Panc1 (cell line): ENCODE data around the gene COL16A1. TPM values are rescaled to one million over a fixed set of nuclear protein-coding genes. Genes with fewer than 3 reads are reported as not detected.

ENCODE experiments used
- ATAC-seq: fragments of 200-7000 bp; cut with Tn5 transposase; 2 replicates; pipeline ENCODE4 v1.9.1; 2020; ENCODE audit warnings: mild to moderate bottlenecking, moderate library complexity
- BruUV-seq: library from RNA; stranded (reverse); fragments of 400-500 nt; replicated peaks from 2 replicates; lab custom pipeline; 2021; lab: Mats Ljungman, UMichigan
- CTCF ChIA-PET: fragments of 300-600 bp; sonication (Branson Sonifier 250); formaldehyde crosslinking; loops from one replicate; lab custom pipeline; 2022; ENCODE audit warnings: antibody characterized with exemption; lab: Charles Lee
- POLR2A ChIA-PET: fragments of 300-600 bp; sonication (Branson Sonifier 250); formaldehyde crosslinking; loops from one replicate; lab custom pipeline; 2022; ENCODE audit warnings: antibody characterized with exemption; lab: Charles Lee
- DNase-seq: peaks from one replicate; pipeline ENCODE4 v3.0.0-alpha.2; 2010; ENCODE audit warnings: low read depth, low spot score
- H3K27ac ChIP-seq: 2 replicates; pipeline ENCODE4 v1.5.1; 2011; ENCODE audit warnings: mild to moderate bottlenecking, low read length, inconsistent platforms
- H3K27me3 ChIP-seq: fragments of 200-500 bp; sonication (Bioruptor generic); 2 replicates; pipeline ENCODE4 v1.6.0; 2014; ENCODE audit warnings: low read length, inconsistent platforms; ENCODE audit not compliant: control insufficient read depth, insufficient read depth
- H3K36me3 ChIP-seq: fragments of 200-500 bp; sonication (Bioruptor generic); 2 replicates; pipeline ENCODE4 v1.5.1; 2014; ENCODE audit warnings: inconsistent platforms, mild to moderate bottlenecking, low read length, moderate library complexity; ENCODE audit not compliant: control insufficient read depth, insufficient read depth
- H3K4me1 ChIP-seq: 2 replicates; pipeline ENCODE4 v1.5.1; 2011; ENCODE audit warnings: inconsistent platforms, mild to moderate bottlenecking, low read length, moderate library complexity; ENCODE audit not compliant: control insufficient read depth, insufficient read depth
- H3K4me3 ChIP-seq, 2 experiments: 2 replicates each; pipeline ENCODE4 v1.5.1; 2011 to 2012; ENCODE audit warnings: low read depth in 2 of 2, low read length in 2 of 2, mild to moderate bottlenecking in 2 of 2, inconsistent platforms in 1 of 2, moderate library complexity in 1 of 2
- H3K9me3 ChIP-seq: fragments of 200-500 bp; sonication (Bioruptor generic); 2 replicates; pipeline ENCODE4 v1.5.1; 2014; ENCODE audit warnings: low read depth, mild to moderate bottlenecking, inconsistent platforms, low read length, moderate library complexity; ENCODE audit not compliant: control insufficient read depth, insufficient read depth
- POLR2AphosphoS5 ChIP-seq: IDR thresholded peaks from 2 replicates; pipeline ENCODE4 v1.6.1; 2012; ENCODE audit warnings: mild to moderate bottlenecking, low read depth, low read length, moderate library complexity
- SIN3A ChIP-seq: IDR thresholded peaks from 2 replicates; pipeline ENCODE4 v1.6.1; 2012; ENCODE audit warnings: low read depth, mild to moderate bottlenecking, low read length, moderate library complexity, borderline replicate concordance; ENCODE audit not compliant: insufficient read depth
- TCF7L2 ChIP-seq: IDR thresholded peaks from 2 replicates; pipeline ENCODE4 v1.6.1; 2011; ENCODE audit warnings: mild to moderate bottlenecking, low read depth, low read length, inconsistent platforms
- in situ Hi-C: cut with HindIII; loops from 2 replicates; pipeline ENCODE4 v1.10.0; 2016; ENCODE audit warnings: low sequenced_read_pairs, low pct_unique_long_range_greater_than_20kb
- intact Hi-C: fragments of 100-400 bp; cut with micrococcal nuclease; formaldehyde crosslinking; loops from one replicate; pipeline ENCODE4 v1.10.0; 2022; ENCODE audit not compliant: unreplicated experiment
- total RNA-seq: library from RNA; stranded (reverse); gene quantifications from one replicate; pipeline ENCODE4 v1.2.1, GENCODE V29; 2021; ENCODE audit not compliant: unreplicated experiment
- TF ChIP-seq, protein P1 (sequence below), 2 experiments: IDR thresholded peaks; 2 replicates each; pipeline ENCODE4 v1.6.1; 2011 to 2012; ENCODE audit warnings: low read depth in 2 of 2, control low read depth in 1 of 2, low read length in 1 of 2, mild to moderate bottlenecking in 1 of 2, moderate library complexity in 1 of 2; ENCODE audit not compliant: insufficient read depth in 1 of 2
- TF ChIP-seq, protein P2 (sequence below): fragments of 450-650 bp; IDR thresholded peaks from 2 replicates; pipeline ENCODE4 v1.5.1; 2017; ENCODE audit warnings: mild to moderate bottlenecking

Gene COL16A1
- total RNA-seq, 1 experiment from 2014 or later = 7.6 TPM

DNA sequence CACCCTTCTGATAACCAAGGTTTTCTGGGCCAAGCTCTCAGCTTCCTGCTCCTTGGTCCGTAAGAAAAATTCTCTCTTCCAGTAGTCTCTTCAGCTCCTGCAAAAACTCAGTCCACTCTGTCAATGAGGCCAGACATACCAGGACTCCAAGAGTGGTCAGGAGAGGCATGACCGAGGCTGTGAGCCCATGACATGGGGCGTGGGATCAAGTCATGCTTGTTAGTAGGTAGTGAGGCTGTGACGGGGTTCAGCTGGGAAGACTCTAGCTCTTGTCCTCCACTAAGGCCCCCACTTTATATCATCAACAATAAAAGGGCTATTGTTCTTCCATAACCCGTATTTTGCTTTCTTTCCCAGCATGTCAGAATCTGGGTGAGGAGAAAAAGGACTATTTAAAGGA is 96.5 kb downstream of the COL16A1 start:
- intact Hi-C loops = no loop called here
- in situ Hi-C loops = no loop called here

DNA sequence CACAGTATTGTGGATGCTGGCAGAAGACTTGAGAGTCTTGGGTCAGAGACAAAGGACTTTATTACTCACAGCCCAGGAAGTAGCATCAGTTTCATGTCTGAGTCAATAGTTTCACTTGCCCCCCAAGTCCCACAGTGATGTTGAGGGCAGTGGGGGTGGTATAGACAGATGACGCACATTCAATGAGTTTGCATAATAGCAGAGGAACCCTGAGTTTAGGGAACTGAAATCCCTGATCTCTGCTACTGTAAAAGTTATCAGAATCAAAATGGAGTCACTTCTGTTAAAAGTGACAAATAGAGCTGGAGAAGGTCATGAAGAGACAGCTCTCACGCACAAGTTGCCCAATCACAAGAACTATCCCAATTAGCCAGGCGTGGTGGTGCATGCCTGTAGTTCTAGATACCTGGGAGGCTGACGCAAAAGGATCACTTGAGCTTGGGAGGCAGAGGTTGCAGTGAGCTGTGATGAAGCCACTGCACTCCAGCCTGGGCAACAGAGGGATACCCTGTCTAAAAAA is 97.8 kb downstream of the COL16A1 start:
- Histone ChIP-seq H3K4me1 (no peaks in the 10 kb centered on the region), H3K4me3 (no peak overlapping the region), H3K36me3 (no peaks in the 10 kb centered on the region), H3K27ac (no peak overlapping the region), H3K27me3 (no peaks in the 10 kb centered on the region; the same call in 1 of the 2 replicates), H3K9me3 (no peaks in the 10 kb centered on the region)
- CTCF ChIA-PET = no interaction called here
- BruUV-seq = no TSS peak
- in situ Hi-C loops = no loop called here
- no peak for TF ChIP-seq POLR2AphosphoS5
- TF ChIP-seq SIN3A = no peak
- no peak for TF ChIP-seq TCF7L2
- TF ChIP-seq, protein P1, sequence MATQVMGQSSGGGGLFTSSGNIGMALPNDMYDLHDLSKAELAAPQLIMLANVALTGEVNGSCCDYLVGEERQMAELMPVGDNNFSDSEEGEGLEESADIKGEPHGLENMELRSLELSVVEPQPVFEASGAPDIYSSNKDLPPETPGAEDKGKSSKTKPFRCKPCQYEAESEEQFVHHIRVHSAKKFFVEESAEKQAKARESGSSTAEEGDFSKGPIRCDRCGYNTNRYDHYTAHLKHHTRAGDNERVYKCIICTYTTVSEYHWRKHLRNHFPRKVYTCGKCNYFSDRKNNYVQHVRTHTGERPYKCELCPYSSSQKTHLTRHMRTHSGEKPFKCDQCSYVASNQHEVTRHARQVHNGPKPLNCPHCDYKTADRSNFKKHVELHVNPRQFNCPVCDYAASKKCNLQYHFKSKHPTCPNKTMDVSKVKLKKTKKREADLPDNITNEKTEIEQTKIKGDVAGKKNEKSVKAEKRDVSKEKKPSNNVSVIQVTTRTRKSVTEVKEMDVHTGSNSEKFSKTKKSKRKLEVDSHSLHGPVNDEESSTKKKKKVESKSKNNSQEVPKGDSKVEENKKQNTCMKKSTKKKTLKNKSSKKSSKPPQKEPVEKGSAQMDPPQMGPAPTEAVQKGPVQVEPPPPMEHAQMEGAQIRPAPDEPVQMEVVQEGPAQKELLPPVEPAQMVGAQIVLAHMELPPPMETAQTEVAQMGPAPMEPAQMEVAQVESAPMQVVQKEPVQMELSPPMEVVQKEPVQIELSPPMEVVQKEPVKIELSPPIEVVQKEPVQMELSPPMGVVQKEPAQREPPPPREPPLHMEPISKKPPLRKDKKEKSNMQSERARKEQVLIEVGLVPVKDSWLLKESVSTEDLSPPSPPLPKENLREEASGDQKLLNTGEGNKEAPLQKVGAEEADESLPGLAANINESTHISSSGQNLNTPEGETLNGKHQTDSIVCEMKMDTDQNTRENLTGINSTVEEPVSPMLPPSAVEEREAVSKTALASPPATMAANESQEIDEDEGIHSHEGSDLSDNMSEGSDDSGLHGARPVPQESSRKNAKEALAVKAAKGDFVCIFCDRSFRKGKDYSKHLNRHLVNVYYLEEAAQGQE (IDR thresholded peaks at IDR 0.05; ENCODE audit: insufficient read depth in 1 of 2, low read depth in 2 of 2, low read length in 1 of 2) = no peak
- TF ChIP-seq, protein P2, sequence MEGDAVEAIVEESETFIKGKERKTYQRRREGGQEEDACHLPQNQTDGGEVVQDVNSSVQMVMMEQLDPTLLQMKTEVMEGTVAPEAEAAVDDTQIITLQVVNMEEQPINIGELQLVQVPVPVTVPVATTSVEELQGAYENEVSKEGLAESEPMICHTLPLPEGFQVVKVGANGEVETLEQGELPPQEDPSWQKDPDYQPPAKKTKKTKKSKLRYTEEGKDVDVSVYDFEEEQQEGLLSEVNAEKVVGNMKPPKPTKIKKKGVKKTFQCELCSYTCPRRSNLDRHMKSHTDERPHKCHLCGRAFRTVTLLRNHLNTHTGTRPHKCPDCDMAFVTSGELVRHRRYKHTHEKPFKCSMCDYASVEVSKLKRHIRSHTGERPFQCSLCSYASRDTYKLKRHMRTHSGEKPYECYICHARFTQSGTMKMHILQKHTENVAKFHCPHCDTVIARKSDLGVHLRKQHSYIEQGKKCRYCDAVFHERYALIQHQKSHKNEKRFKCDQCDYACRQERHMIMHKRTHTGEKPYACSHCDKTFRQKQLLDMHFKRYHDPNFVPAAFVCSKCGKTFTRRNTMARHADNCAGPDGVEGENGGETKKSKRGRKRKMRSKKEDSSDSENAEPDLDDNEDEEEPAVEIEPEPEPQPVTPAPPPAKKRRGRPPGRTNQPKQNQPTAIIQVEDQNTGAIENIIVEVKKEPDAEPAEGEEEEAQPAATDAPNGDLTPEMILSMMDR = no peak
- POLR2A ChIA-PET = no interaction called here
- DNase-seq = no peak
- ATAC-seq = no peak
- intact Hi-C loops = no loop called here

More for the DNA sequence above, 96.5 kb downstream of the COL16A1 start:
- ATAC-seq (no peak), DNase-seq (no peak)
- H3K4me3 ChIP-seq = no peak overlapping the region
- POLR2A ChIA-PET = no interaction called here
- BruUV-seq = no TSS peak
- H3K27me3 ChIP-seq = no peaks in the 10 kb centered on the region; the same call in 1 of the 2 replicates
- H3K36me3 ChIP-seq = no peaks in the 10 kb centered on the region
- CTCF ChIA-PET = no interaction called here
- no peaks in the 10 kb centered on the region for H3K9me3 ChIP-seq
- no peak for TF ChIP-seq POLR2AphosphoS5
- no peak for TF ChIP-seq SIN3A
- TF ChIP-seq, protein P2 = no peak
- TF ChIP-seq, protein P1 (IDR thresholded peaks at IDR 0.05; ENCODE audit: insufficient read depth in 1 of 2, low read depth in 2 of 2, low read length in 1 of 2) = no peak
- TF ChIP-seq TCF7L2 = no peak
- no peak overlapping the region for H3K27ac ChIP-seq
- no peaks in the 10 kb centered on the region for H3K4me1 ChIP-seq
